LoVo (cell line): ENCODE results near the gene ABAT.
"Not testable (repeated sequence)": the region's sequence is repeated elsewhere in the genome, so short reads cannot be mapped to it uniquely, and the experiment has no call there.

Source experiments
- DNase-seq: peaks from one replicate; pipeline ENCODE4 v3.0.0-alpha.2; 2016; ENCODE audit warnings: low spot score

ABAT gene

DNA sequence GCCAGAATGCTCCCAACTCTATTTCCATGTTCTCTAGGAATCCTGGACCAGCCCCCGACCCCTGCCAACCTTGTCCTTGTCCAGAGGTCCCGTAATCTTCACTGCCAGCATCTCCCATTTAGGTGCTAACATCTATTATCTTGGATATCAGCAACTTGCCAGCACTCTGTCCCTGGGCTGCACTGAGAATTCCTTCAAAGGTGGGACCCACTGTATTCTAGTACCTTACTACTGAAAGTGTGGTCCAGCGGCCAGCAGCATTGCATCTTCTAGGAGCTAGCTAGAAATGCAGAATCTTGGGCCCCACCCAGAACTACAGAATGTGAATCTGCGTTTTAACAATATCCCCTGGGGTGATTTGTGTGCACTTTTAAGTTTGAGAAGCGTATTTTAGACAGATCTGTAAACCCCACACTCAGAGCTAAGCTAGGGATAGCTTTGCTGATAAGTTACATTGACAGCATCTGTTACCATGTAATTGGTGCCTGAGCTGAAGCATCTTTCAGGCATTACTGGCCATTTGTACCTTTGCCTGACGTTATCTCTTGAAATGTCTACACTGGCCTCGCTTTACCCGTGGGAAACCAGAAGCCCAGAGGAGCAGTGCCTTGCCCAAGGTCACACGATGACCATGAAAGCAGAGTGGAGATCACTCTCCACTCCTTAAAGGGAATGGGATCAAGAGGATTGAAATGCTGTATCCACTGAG is 8.3 kb downstream of the ABAT start:
- no peak for DNase-seq

GRCh38 chr16:8683640-8684039 is 9.2 kb downstream of the ABAT start:
- DNase-seq: no peak

DNA sequence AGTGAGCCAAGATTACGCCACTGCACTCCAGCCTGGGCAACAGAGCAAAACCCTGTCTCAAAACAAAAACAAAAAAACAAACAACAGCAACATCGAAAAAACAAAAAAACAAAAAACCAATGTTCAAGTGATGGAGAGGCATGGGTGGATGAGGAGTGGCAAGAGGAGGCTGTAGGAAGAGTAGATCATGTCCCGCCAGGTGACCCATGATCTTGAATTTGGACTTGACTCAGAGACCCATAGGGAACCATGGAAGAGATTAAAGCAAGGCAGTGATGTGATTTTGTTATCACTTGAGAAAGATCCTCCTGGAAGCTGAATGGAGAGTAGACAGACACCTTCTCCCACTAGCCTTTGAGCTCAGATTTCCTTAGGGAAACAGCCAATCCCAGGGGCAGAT is 11.2 kb downstream of the ABAT start:
- no peak for DNase-seq

DNA sequence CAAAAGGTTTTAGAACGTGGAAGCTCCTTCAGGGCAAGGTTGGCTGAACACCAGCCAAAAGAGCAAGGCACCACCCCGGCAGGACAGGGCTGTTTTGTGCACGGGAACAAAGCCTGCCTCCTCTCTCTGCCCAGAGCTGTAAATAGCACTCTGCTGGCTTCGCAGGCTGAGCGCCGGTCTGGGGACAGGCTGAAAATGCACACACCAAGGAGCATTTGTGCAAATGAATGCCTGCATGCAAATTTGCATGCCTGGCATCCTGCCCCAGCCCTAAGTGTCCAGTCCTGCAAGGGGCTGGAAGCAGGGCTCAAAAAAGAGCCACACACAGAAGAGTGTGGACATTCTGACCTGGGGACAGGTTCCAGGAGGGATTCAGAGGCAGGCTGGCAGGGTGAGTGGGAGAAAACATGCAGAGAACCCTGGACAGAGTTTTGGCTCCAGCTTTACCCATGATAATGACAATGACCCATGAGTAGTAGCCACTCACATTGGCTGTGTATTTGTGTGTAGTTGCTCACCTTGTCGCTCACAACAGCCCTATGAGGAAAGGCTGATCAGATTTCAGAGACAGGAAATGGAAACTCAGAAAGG is 11.7 kb downstream of the ABAT start:
- no peak for DNase-seq

DNA sequence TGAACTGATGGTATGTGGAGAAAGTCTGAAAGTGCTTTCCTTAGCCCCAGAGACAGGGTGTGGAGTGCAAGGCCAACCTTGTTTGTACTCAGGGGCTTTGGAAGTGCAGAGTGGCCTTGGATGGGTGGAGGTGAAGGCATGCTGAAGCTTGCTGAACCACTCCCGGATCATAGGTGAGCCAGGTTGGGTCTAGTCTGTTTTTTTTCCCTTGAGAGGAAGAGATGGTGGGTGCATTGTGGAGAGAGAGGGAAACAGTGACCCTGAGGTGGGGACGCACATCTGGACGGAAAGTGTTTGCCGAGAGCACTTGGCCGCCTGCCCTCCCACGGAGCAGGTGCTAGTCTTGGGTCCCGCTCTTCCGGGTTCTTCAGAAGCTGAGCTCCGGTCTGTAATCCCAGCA is 12.5 kb downstream of the ABAT start:
- DNase-seq: no peak

DNA sequence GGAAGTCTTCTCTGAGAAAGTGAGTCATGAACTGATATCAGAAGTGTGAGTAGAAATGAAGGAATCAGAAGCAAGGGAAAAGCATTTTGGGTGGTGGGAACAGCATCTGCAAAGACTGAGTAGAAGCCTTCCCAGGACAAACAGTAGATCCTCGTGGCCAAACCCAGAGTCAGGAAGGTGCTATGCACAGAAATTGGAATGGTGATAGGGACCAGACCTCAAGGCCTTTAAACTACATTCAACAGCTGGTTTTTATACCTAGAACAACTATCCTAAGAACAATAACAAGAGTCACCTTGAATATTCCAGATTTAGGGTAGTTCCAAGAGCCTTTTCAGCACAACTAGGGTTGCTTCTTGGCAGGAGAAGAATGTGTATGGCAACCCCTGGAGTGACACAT is 15.3 kb downstream of the ABAT start:
- DNase-seq: no peak

- DNase-seq: no peak
Observed at GRCh38 chr16:8691728-8692127, 17.3 kb downstream of the ABAT start.

DNA sequence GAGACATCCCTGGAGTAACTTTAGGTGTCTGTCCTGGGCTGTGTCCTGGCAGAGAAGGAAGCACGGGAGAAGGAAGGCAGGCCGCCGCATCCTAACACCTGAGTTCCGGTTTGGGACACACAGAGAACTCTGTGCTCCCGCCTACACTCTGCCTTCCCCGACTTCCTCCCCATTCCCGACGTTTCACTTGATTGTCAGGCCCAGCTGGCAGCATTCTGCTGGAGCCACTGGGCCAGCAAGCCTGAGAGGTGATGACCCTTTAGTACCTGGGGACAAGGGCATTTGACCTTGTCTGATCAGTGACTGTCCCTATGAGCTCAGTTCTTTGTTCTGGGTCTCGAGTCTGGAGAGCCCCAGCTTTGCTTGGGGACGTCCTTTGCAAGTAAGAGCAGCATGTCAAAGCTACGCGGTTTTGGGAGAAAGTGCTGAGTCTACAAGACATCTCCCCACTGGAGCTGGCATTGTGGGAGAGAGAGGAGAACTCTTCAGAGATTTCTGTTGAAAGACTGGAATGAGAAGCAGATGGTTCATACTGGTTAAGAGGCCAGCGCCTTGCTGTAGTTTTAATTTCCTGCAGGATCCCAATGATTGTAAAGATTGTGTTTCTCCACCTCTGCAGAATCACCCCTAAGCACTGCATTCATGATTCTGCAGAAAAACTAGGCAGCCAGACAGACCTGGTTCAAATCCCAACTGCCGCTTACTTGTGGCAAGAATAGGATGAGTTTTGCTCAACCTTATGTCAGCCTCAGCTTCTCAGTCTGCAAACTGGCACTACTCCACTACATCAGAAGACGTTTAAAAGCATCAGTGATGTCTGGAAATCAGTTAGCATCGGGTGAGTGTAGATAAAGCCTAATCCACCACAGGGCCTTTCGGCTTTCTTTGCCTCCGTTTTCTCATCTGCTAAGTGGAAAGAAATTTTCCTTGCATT is 20.6 kb downstream of the ABAT start:
- DNase-seq: no peak

GRCh38 chr16:8696880-8697279 is 22.5 kb downstream of the ABAT start:
- DNase-seq: no peak

- no peak for DNase-seq
Observed at GRCh38 chr16:8697965-8698364, 23.5 kb downstream of the ABAT start.

- DNase-seq: no peak
Observed at GRCh38 chr16:8703693-8704092, 29.3 kb downstream of the ABAT start.

GRCh38 chr16:8704098-8704497 is 29.7 kb downstream of the ABAT start:
- DNase-seq: no peak

DNA sequence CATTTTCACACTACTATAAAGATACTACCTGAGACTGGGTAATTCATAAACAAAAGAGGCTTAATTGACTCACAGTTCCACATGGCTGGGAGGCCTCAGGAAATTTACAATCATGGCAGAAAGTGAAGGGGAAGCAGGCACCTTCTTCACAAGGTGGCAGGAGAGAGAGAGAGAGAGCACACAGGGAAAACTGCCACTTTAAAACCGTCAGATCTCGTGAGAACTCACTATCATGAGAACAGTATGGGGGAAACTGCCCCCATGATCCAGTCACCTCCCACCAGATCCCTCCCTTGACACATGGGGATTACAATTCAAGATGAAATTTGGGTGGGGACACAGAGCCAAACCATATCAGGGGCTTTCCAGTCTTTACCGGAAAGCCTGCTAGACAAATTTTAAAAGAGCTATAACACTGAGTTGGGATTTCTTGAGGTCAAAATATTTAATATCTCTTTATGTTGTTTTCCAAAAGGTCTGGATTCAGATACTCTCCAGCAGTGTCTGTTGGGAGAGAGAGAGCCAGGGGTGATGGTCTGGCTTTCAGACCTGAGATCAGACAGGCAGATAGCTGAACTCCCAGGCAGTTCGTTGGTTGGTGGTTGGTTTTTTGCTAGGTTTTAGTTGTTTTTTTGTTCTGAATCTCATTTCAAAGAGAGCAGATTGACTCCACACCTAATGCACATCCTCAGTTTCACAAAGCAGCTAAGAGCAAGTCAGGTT is 30.8 kb downstream of the ABAT start:
- DNase-seq: not testable (repeated sequence)

- no peak for DNase-seq
Observed at GRCh38 chr16:8708536-8708935, 34.1 kb downstream of the ABAT start.

GRCh38 chr16:8712589-8713361 is 38.4 kb downstream of the ABAT start:
- no peak for DNase-seq

DNA sequence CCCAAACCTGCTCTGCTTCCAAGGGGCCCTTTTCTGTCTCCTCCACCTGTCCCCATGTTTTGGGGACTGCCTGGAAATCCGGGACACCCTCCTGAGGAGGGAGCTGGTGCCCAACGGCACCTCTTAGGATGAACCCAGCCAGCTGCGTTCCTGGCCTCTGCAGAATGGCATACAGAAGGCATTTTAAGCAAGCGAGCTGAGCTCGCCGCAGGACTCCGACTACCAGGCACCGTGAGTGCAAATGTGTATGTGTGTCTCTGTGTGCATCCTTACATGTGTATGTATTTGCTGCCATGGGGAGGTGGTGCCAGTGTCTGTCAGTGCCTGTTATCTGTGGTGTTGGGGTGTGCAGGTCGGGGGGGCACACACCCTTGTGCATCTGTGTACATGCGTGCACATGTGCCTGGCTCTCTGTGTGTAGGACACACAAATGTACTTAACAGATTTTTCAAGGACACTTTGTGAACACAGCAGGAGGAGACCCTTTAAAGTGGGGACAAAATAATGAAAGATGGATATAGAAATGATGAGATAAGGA is 39.3 kb downstream of the ABAT start:
- DNase-seq: no peak

GRCh38 chr16:8714174-8714573 is 39.8 kb downstream of the ABAT start:
- DNase-seq: no peak

DNA sequence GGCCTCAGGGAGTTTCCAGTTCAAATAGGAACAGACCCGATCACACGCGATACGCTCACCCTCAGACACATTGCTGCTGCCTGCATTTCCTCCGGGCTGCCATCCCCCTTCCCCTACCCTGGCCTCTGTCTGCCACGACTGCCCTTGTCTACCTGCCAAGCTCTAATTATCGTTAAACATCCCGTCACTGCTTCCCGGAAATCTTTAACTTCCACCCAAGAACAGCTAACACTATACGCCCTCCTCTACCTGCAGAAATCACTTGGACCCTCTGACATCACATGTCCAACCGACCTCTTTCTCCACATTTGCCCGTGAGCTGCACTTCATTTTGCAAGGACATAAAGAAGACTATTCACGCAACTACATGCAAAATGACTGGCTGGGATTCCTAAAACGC is 40.4 kb downstream of the ABAT start:
- no peak for DNase-seq

DNA sequence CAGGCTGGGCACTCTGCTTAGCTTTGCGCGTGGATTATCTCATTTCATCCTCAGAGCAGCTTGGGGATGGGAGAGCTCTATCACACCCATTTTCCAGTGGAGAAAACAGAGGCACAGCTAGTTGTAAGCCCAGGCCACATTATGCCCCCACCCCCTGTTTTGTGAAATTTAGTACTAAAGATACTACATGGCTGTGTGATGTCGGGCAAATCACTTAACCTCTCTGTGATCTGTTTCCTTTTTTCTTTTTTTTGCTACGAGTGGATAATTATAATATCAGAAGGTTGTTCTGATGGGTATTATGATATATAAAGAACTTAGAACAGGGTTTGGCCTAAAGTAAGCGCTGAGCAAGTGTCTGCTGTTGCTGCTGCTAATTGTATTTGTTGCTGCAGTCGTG is 41.6 kb downstream of the ABAT start:
- no peak for DNase-seq

DNA sequence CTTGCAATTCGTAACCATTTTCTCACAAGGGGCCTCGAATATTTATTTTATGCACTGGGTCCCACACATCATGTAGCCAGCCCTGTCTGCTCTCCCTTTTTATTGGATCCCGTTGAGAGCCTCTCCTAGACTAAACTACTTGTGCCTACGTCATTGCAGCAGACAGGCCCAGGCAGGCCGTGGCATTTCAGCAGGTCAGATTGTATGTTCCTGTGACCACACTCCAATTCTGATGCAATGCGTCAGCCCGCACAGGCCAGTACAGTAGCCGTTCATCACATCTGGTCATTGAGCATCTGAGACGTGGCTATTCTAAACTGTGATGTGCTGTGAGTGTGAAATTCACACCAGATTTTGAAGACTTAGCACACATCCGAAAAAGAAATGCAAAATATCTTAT is 42.2 kb downstream of the ABAT start:
- no peak for DNase-seq

DNA sequence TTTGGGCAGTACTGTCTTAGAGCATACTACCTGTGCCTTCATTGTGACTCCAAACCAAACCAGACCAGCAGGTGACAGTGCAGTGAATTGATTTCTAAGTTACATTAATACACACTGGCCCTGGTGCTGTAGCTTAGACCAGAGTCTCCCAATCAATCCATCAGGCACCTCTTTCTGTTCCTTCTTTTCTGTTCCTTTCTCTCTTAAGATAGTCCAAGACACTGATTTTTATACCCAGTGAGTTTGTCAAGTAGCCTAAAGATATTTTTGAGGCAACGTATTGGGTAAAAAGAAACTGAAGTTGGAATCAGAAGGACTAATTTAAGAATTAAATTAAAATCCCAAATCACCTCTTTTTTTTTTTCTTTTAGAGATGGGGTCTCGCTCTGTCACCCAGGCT is 43.1 kb downstream of the ABAT start:
- DNase-seq: no peak
